ENCODE results near the gene ST7L. TPM values are rescaled to one million over a fixed set of nuclear protein-coding genes. Genes with fewer than 3 reads are reported as not detected.

ST7L gene
- total RNA-seq, 2 experiments from 2014 or later: 11.2 to 15.4 TPM

GRCh38 chr1:112540226-112540794 lies 78.6 kb downstream of the ST7L start:
- POLR2A ChIA-PET: no interaction called here
- no peaks in the 10 kb centered on the region for H3K9me3 Mint-ChIP-seq
- intact Hi-C loops (cut with micrococcal nuclease): no loop called here
- no peaks in the 10 kb centered on the region for H3K27me3 Mint-ChIP-seq
- CTCF ChIA-PET: interaction anchor here (1.4 kb wide), 1 partner anchor 38 kb away, joined by 5 read pairs; no protein-coding TSS in a partner anchor
- peaks cover 2% of the 10 kb centered on the region for H3K4me1 Mint-ChIP-seq (ENCODE audit: low read depth)
- no peak overlapping the region for H3K27ac Mint-ChIP-seq
- peaks cover 4% of the 10 kb centered on the region for H3K36me3 Mint-ChIP-seq
- DNase-seq: no peak
- H3K4me3 Mint-ChIP-seq: no peak overlapping the region

- H3K4me1 Mint-ChIP-seq (ENCODE audit: low read depth): no peaks in the 10 kb centered on the region
- CTCF ChIA-PET: interaction anchor here (1.4 kb wide), 1 partner anchor 37 kb away, joined by 5 read pairs; no protein-coding TSS in a partner anchor
Observed at GRCh38 chr1:112538883-112539282, 80.1 kb downstream of the ST7L start.

GRCh38 chr1:112537456-112537855 lies 81.5 kb downstream of the ST7L start:
- intact Hi-C loops (cut with micrococcal nuclease): no loop called here
- ChIA-PET POLR2A (no interaction called here), CTCF (interaction anchor here (0.7 kb wide), 1 partner anchor 491 kb away, joined by 3 read pairs; no protein-coding TSS in a partner anchor)
- DNase-seq: no peak
- Mint-ChIP-seq H3K4me1 (ENCODE audit: low read depth) (no peaks in the 10 kb centered on the region), H3K4me3 (no peak overlapping the region), H3K27ac (no peak overlapping the region), H3K27me3 (no peaks in the 10 kb centered on the region), H3K9me3 (no peaks in the 10 kb centered on the region), H3K36me3 (peaks cover 4% of the 10 kb centered on the region)

More at GRCh38 chr1:112538883-112539282, 80.1 kb downstream of the ST7L start:
- Mint-ChIP-seq H3K36me3 (peaks cover 4% of the 10 kb centered on the region), H3K27ac (no peak overlapping the region), H3K27me3 (no peaks in the 10 kb centered on the region), H3K4me3 (no peak overlapping the region), H3K9me3 (no peaks in the 10 kb centered on the region)
- POLR2A ChIA-PET: no interaction called here
- DNase-seq: no peak
- intact Hi-C loops (cut with micrococcal nuclease): no loop called here

- H3K9me3 Mint-ChIP-seq: no peaks in the 10 kb centered on the region
- no peak overlapping the region for H3K27ac Mint-ChIP-seq
- POLR2A ChIA-PET: no interaction called here
- DNase-seq: no peak
- no peaks in the 10 kb centered on the region for H3K27me3 Mint-ChIP-seq
- no peak overlapping the region for H3K4me3 Mint-ChIP-seq
- CTCF ChIA-PET: no interaction called here
- intact Hi-C loops (cut with micrococcal nuclease): no loop called here
- peaks cover 4% of the 10 kb centered on the region for H3K36me3 Mint-ChIP-seq
- no peaks in the 10 kb centered on the region for H3K4me1 Mint-ChIP-seq (ENCODE audit: low read depth)
Observed at GRCh38 chr1:112536561-112536960, 82.4 kb downstream of the ST7L start.

- intact Hi-C loops (cut with micrococcal nuclease): no loop called here
- no peak for DNase-seq
- H3K36me3 Mint-ChIP-seq: no peaks in the 10 kb centered on the region
- H3K4me3 Mint-ChIP-seq: no peak overlapping the region
- POLR2A ChIA-PET: no interaction called here
- H3K27me3 Mint-ChIP-seq: no peaks in the 10 kb centered on the region
- no peaks in the 10 kb centered on the region for H3K9me3 Mint-ChIP-seq
- no peak overlapping the region for H3K27ac Mint-ChIP-seq
- CTCF ChIA-PET: no interaction called here
- H3K4me1 Mint-ChIP-seq (ENCODE audit: low read depth): no peaks in the 10 kb centered on the region
Observed at GRCh38 chr1:112533029-112533428, 85.9 kb downstream of the ST7L start.

- intact Hi-C loops (cut with micrococcal nuclease): no loop called here
- Mint-ChIP-seq H3K9me3 (no peaks in the 10 kb centered on the region), H3K27me3 (no peaks in the 10 kb centered on the region), H3K27ac (no peak overlapping the region), H3K4me3 (no peak overlapping the region), H3K4me1 (ENCODE audit: low read depth) (no peaks in the 10 kb centered on the region), H3K36me3 (peaks cover 5% of the 10 kb centered on the region)
- ChIA-PET POLR2A (no interaction called here), CTCF (no interaction called here)
- no peak for DNase-seq
Observed at GRCh38 chr1:112532064-112532463, 86.9 kb downstream of the ST7L start.

- DNase-seq: no peak
- Mint-ChIP-seq H3K36me3 (peaks cover 6% of the 10 kb centered on the region), H3K27me3 (no peaks in the 10 kb centered on the region), H3K4me1 (ENCODE audit: low read depth) (no peaks in the 10 kb centered on the region), H3K4me3 (no peak overlapping the region), H3K27ac (no peak overlapping the region), H3K9me3 (no peaks in the 10 kb centered on the region)
- intact Hi-C loops (cut with micrococcal nuclease): no loop called here
- CTCF ChIA-PET: no interaction called here
- POLR2A ChIA-PET: no interaction called here
Observed at GRCh38 chr1:112530832-112531231, 88.1 kb downstream of the ST7L start.

- Mint-ChIP-seq H3K4me1 (ENCODE audit: low read depth) (no peaks in the 10 kb centered on the region), H3K36me3 (peaks cover 6% of the 10 kb centered on the region), H3K9me3 (no peaks in the 10 kb centered on the region), H3K27me3 (no peaks in the 10 kb centered on the region), H3K27ac (no peak overlapping the region), H3K4me3 (no peak overlapping the region)
- no peak for DNase-seq
- ChIA-PET POLR2A (no interaction called here), CTCF (interaction anchor here (0.7 kb wide), 1 partner anchor 138 kb away, joined by 3 read pairs; no protein-coding TSS in a partner anchor)
- intact Hi-C loops (cut with micrococcal nuclease): no loop called here
Observed at GRCh38 chr1:112529301-112529700, 89.6 kb downstream of the ST7L start.

GRCh38 chr1:112528076-112528475 lies 90.9 kb downstream of the ST7L start:
- ChIA-PET CTCF (no interaction called here), POLR2A (no interaction called here)
- Mint-ChIP-seq H3K4me1 (ENCODE audit: low read depth) (no peaks in the 10 kb centered on the region), H3K9me3 (no peaks in the 10 kb centered on the region), H3K36me3 (peaks cover 6% of the 10 kb centered on the region), H3K27ac (no peak overlapping the region), H3K27me3 (no peaks in the 10 kb centered on the region), H3K4me3 (no peak overlapping the region)
- no peak for DNase-seq
- intact Hi-C loops (cut with micrococcal nuclease): no loop called here

- no peak overlapping the region for H3K27ac Mint-ChIP-seq
- H3K27me3 Mint-ChIP-seq: no peaks in the 10 kb centered on the region
- POLR2A ChIA-PET: no interaction called here
- CTCF ChIA-PET: interaction anchor here (0.7 kb wide), 1 partner anchor 563 kb away, joined by 3 read pairs; no protein-coding TSS in a partner anchor
- intact Hi-C loops (cut with micrococcal nuclease): no loop called here
- no peak for DNase-seq
- H3K4me3 Mint-ChIP-seq: no peak overlapping the region
- H3K9me3 Mint-ChIP-seq: no peaks in the 10 kb centered on the region
- peaks cover 6% of the 10 kb centered on the region for H3K36me3 Mint-ChIP-seq
- no peaks in the 10 kb centered on the region for H3K4me1 Mint-ChIP-seq (ENCODE audit: low read depth)
Observed at GRCh38 chr1:112527266-112528010, 91.5 kb downstream of the ST7L start.

- ChIA-PET POLR2A (no interaction called here), CTCF (no interaction called here)
- H3K4me3 Mint-ChIP-seq: no peak overlapping the region
- no peaks in the 10 kb centered on the region for H3K4me1 Mint-ChIP-seq (ENCODE audit: low read depth)
- H3K9me3 Mint-ChIP-seq: no peaks in the 10 kb centered on the region
- H3K27me3 Mint-ChIP-seq: no peaks in the 10 kb centered on the region
- no peak overlapping the region for H3K27ac Mint-ChIP-seq
- H3K36me3 Mint-ChIP-seq: peaks cover 6% of the 10 kb centered on the region
- intact Hi-C loops (cut with micrococcal nuclease): no loop called here
- no peak for DNase-seq
Observed at GRCh38 chr1:112524986-112525385, 94.0 kb downstream of the ST7L start.

GRCh38 chr1:112524251-112524650 lies 94.7 kb downstream of the ST7L start:
- H3K27me3 Mint-ChIP-seq: no peaks in the 10 kb centered on the region
- no peak overlapping the region for H3K4me3 Mint-ChIP-seq
- H3K27ac Mint-ChIP-seq: no peak overlapping the region
- H3K4me1 Mint-ChIP-seq (ENCODE audit: low read depth): no peaks in the 10 kb centered on the region
- DNase-seq: no peak
- CTCF ChIA-PET: no interaction called here
- intact Hi-C loops (cut with micrococcal nuclease): no loop called here
- H3K36me3 Mint-ChIP-seq: peaks cover 6% of the 10 kb centered on the region
- H3K9me3 Mint-ChIP-seq: no peaks in the 10 kb centered on the region
- POLR2A ChIA-PET: no interaction called here

- DNase-seq: no peak
- H3K4me1 Mint-ChIP-seq (ENCODE audit: low read depth): no peaks in the 10 kb centered on the region
- peaks cover 3% of the 10 kb centered on the region for H3K36me3 Mint-ChIP-seq
- H3K27me3 Mint-ChIP-seq: no peaks in the 10 kb centered on the region
- ChIA-PET POLR2A (no interaction called here), CTCF (interaction anchor here (1.3 kb wide), 1 partner anchor 10 kb away, joined by 3 read pairs; no protein-coding TSS in a partner anchor)
- intact Hi-C loops (cut with micrococcal nuclease): no loop called here
- no peak overlapping the region for H3K27ac Mint-ChIP-seq
- no peak overlapping the region for H3K4me3 Mint-ChIP-seq
- no peaks in the 10 kb centered on the region for H3K9me3 Mint-ChIP-seq
Observed at GRCh38 chr1:112522621-112523020, 96.3 kb downstream of the ST7L start.

All from activated CD4-positive, alpha-beta memory T cell treated with anti-CD3 and anti-CD28 coated beads for 36 hours (primary cell).